Measurements from ENCODE around the gene CTIF.

DNA sequence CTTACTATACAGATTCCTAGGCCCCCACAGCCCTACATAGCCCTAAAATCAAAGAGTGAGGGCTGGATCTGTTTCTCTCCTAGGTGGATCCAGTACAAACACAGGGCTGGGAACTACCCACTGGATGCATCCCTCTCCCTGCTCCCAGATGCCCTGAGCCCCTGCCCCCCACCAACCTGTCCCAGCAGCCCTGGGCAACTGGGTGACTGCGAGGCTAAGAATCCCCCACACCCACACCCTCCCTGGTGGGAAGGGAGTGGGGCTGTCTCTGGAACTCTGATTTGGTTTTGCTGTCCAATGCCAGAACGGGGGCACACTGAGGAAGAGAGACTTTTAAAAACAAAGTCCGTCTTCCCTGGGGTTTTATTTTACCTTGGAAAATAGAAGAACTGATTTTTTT lies 298.8 kb downstream of the CTIF start:
- TF ChIP-seq, protein P1, sequence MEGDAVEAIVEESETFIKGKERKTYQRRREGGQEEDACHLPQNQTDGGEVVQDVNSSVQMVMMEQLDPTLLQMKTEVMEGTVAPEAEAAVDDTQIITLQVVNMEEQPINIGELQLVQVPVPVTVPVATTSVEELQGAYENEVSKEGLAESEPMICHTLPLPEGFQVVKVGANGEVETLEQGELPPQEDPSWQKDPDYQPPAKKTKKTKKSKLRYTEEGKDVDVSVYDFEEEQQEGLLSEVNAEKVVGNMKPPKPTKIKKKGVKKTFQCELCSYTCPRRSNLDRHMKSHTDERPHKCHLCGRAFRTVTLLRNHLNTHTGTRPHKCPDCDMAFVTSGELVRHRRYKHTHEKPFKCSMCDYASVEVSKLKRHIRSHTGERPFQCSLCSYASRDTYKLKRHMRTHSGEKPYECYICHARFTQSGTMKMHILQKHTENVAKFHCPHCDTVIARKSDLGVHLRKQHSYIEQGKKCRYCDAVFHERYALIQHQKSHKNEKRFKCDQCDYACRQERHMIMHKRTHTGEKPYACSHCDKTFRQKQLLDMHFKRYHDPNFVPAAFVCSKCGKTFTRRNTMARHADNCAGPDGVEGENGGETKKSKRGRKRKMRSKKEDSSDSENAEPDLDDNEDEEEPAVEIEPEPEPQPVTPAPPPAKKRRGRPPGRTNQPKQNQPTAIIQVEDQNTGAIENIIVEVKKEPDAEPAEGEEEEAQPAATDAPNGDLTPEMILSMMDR (IDR thresholded peaks at IDR 0.05), result no peak
- TF ChIP-seq POLR2A (IDR thresholded peaks at IDR 0.05), result no peak
